SK-N-SH treated with all-trans-retinoic acid at 6 μM for 48 hours (cell line): ENCODE results near the gene LHX6.

Experiments used
- ATAC-seq: fragments of 200-7000 bp; cut with Tn5 transposase; 3 replicates; pipeline ENCODE4 v1.9.1; 2020; ENCODE audit warnings: mild to moderate bottlenecking, moderate library complexity
- CSDC2 ChIP-seq: fragments of 250-450 bp; sonication (Bioruptor Pico); IDR thresholded peaks from 2 replicates; pipeline ENCODE4 v1.5.0; 2020; ENCODE audit warnings: mild to moderate bottlenecking, moderate library complexity
- OSR1 ChIP-seq: fragments of 250-450 bp; sonication (Bioruptor Pico); IDR thresholded peaks from 2 replicates; pipeline ENCODE4 v1.8.0; 2022; ENCODE audit warnings: moderate library complexity, mild to moderate bottlenecking, inconsistent platforms
- TCF4 ChIP-seq: fragments of 250-450 bp; sonication (Bioruptor Pico); IDR thresholded peaks from 2 replicates; pipeline ENCODE4 v1.8.0; 2021; ENCODE audit warnings: mild to moderate bottlenecking, moderate library complexity, borderline replicate concordance
- ZFP30 ChIP-seq: fragments of 450-650 bp; formaldehyde crosslinking; IDR thresholded peaks from 2 replicates; pipeline ENCODE4 v1.5.0; 2022; ENCODE audit warnings: mild to moderate bottlenecking, moderate library complexity
- TF ChIP-seq, protein P1 (sequence below): fragments of 250-450 bp; sonication (Bioruptor Pico); IDR thresholded peaks from 2 replicates; pipeline ENCODE4 v1.5.1; 2020; ENCODE audit warnings: low read depth, mild to moderate bottlenecking, moderate library complexity

The LHX6 gene

GRCh38 chr9:122155796-122156195 lies 73.0 kb downstream of the LHX6 start:
- ATAC-seq = no peak
- TF ChIP-seq, protein P1, sequence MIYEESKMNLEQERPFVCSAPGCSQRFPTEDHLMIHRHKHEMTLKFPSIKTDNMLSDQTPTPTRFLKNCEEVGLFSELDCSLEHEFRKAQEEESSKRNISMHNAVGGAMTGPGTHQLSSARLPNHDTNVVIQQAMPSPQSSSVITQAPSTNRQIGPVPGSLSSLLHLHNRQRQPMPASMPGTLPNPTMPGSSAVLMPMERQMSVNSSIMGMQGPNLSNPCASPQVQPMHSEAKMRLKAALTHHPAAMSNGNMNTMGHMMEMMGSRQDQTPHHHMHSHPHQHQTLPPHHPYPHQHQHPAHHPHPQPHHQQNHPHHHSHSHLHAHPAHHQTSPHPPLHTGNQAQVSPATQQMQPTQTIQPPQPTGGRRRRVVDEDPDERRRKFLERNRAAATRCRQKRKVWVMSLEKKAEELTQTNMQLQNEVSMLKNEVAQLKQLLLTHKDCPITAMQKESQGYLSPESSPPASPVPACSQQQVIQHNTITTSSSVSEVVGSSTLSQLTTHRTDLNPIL (CRISPR knock-in tag) = no peak
- TF ChIP-seq OSR1 = no peak
- TF ChIP-seq CSDC2 (CRISPR knock-in tag) = no peak
- TF ChIP-seq ZFP30 (CRISPR knock-in tag) = no peak
- TF ChIP-seq TCF4 (CRISPR knock-in tag) = no peak
